VCaP (cell line): ENCODE results near the gene MAGEB1.
A peak's percentile ranks its signal among the peaks of the same experiment; 100 is the strongest.

Experiments
- H3K27ac ChIP-seq: fragments of 450-650 bp; 2 replicates; pipeline ENCODE4 v1.5.1; 2017
- CTCF ChIP-seq: fragments of 450-650 bp; conservative IDR thresholded peaks from 2 replicates; pipeline ENCODE4 v1.5.1; 2017; ENCODE audit warnings: mild to moderate bottlenecking, moderate library complexity

The MAGEB1 gene

GRCh38 chrX:30262763-30263162 lies 15.8 kb downstream of the MAGEB1 start:
- TF ChIP-seq CTCF, result no peak
- no peak overlapping the region for H3K27ac ChIP-seq

DNA sequence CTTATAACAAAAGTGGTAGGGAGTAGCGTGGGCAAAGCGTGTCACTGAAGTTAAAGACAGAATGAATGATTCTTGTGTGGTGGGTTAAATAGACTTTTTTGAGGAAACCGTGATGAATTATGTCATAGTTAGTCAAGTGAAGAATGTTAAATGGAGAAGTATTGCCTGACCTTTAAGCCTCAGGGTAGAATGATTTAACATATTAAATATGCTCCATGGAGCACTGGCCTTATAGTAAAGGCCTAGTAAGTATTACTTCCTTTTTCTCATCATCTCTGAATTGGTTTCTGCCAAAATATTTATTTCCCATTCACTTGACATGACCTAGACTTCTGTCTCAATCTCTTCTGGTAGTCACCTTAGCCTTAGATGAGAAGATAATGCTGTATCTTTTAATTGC lies 23.7 kb downstream of the MAGEB1 start:
- no peak for TF ChIP-seq CTCF

DNA sequence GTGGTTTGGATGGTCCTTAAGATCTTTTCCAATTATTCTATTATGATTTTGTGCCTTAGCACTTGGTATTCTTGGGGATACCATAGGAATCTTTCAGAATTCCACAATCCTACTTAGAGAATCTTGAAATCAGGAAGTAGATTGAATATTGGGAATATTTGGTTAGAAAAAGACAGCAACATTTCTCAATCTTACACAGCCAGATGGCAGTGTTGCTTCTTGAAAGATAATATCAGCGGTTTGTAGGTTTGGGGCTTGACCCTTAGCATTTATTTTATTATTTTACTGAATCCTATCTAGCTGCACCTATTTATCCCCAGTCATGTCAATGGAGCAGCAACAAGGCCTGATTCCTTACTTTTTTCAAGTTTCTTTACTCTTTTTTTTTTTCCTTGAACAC lies 28.6 kb downstream of the MAGEB1 start:
- peak; percentile 59 for TF ChIP-seq CTCF
- H3K27ac ChIP-seq, result no peak overlapping the region

More for the DNA sequence above, 23.7 kb downstream of the MAGEB1 start:
- no peak overlapping the region for H3K27ac ChIP-seq

- H3K27ac ChIP-seq, result no peak overlapping the region
- no peak for TF ChIP-seq CTCF
Observed at GRCh38 chrX:30278365-30278764, 31.4 kb downstream of the MAGEB1 start.

GRCh38 chrX:30280428-30280827 lies 33.5 kb downstream of the MAGEB1 start:
- TF ChIP-seq CTCF, result no peak
- H3K27ac ChIP-seq, result no peak overlapping the region

- no peak overlapping the region for H3K27ac ChIP-seq
- no peak for TF ChIP-seq CTCF
Observed at GRCh38 chrX:30282527-30282926, 35.6 kb downstream of the MAGEB1 start.

DNA sequence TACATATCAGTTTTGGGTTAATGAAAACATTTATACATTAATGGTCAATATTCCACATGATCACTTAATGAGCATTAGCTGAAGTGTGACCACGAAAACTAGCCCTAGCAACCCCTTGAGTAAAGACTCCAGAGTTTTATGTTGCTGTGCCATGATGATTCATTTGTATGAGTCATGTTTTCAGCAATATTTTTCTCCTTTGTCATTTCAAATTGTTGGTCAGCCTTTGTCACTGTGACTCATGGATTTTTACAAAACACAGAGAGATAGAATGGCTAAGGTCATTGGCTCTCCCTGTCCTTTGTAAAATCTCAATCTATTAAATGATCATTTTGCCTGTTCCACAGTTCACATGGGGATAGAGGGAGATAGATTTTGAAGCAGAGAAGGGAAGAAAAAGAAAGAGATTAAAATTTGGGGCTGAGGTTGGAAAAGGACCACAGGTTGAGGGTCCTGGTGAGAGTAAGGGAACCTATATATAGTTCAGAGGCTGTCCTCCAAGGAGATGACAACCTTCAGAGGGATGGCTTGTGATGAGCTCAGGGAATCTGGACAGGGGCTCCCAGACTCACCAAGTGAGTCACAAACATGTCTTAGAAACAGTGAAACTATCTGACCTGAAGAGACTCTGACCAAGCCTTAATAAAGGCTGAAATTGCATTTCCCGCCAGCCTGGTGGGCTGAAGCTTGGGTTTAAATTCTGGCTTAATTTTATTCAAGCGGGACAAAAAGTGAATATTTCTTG lies 36.7 kb downstream of the MAGEB1 start:
- H3K27ac ChIP-seq, result no peak overlapping the region
- no peak for TF ChIP-seq CTCF
